HL-60 (cell line): ENCODE measurements around the gene LRMDA.

Experiments used
- CTCF ChIP-seq: IDR thresholded peaks from one replicate; pipeline ENCODE4 v1.5.1; 2011; ENCODE audit warnings: low read length, control low read depth, inconsistent platforms; ENCODE audit not compliant: insufficient read depth
- POLR2AphosphoS5 ChIP-seq: IDR thresholded peaks from 2 replicates; pipeline ENCODE4 v1.6.1; 2012; ENCODE audit warnings: low read depth
- REST ChIP-seq: IDR thresholded peaks from 2 replicates; pipeline ENCODE4 v1.6.1; 2012; ENCODE audit warnings: low read depth; ENCODE audit not compliant: insufficient replicate concordance

GRCh38 chr10:76211691-76212090 is 780.3 kb downstream of the LRMDA start:
- TF ChIP-seq CTCF (no peak), POLR2AphosphoS5 (no peak), REST (no peak)
